Erythroblast (primary cell): ENCODE measurements around the gene ACTR3.

ENCODE experiments used
- GATA1 ChIP-seq: IDR thresholded peaks from 2 replicates; pipeline ENCODE4 v1.6.1; 2011; ENCODE audit warnings: low read depth, mild to moderate bottlenecking, control low read depth, low read length, moderate library complexity
- POLR2A ChIP-seq: IDR thresholded peaks from 2 replicates; pipeline ENCODE4 v1.6.1; 2011; ENCODE audit warnings: mild to moderate bottlenecking, low read length

DNA sequence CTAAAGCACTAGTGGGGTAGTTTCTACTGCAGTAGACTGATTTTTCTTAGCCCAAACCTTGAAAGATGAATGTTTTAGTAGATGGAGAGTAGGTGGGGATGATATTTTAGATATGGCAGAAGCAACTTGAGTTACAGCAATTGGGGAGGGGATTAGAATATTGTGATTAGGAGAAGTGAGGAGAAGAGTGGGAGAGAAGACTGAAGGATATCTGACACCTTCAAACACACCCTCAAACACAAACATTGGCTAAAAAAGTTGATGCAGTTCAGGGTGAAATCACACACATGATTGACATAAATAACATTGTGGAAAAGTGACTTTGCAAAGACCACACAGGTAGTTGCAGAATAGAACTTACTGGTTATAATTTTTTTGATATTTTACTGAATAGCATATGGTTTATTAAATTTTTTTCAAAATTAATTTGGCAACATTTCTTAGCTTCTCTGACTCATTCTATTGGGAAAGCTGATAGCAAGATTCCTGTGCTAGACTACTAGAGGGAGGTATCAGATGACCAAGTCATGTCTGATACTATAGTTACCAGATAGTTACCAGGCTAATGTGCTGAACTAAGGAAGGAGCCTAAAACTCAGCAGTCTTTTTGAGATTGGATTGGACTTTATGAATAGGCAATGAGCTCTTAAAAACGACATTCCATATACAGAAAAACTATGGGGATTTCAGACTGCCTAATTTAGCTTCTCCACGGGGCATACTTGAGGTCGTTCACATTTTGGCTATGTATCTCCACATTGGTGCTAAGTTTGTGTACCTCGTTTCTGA, 73.0 kb downstream of the ACTR3 start:
- no peak for TF ChIP-seq POLR2A
- TF ChIP-seq GATA1: no peak
